ENCODE results near the gene TBC1D2. TPM values are rescaled to one million over a fixed set of nuclear protein-coding genes. Genes with fewer than 3 reads are reported as not detected.

The TBC1D2 gene
- total RNA-seq, 1 donor: 8.0 TPM

DNA sequence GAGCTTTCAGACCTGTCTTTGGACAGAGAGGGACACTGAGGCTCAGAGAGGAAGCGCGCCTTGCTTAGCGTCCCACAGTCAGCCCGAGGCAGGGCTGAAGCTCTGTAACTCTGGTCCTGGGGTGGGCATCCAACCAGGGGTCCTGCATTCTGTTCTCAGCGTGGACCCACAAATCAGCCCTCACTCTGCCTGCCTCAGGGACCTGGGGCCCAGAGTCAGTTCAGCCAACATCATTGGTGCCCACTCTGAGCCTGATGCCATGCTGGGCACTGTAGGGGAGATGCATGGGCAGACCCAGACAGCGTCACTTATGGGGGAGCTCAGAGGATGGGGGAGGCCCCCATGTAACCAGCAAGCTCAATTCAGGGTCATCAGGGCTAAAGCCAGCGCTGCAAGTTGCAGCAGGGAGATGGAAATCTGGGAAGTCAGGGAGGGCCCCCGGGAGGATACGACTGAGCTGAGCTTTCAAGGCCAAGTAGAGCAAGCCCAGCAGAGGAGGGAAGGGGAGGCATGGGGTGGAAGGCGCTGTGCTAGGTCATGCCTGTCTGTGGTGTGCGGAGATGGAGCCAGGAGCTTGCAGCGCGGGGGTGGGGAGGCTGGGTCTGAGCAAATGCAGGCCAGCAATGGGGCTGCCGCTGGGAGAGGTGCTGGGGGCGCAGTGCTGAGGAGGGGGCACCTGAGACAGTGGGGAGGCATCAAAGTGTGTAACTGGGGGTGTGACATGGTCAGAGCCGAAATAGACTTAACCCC lies 84.1 kb downstream of the TBC1D2 start:
- no peak overlapping the region for H3K4me3 ChIP-seq (ENCODE audit: low read length)
- H3K4me1 ChIP-seq (ENCODE audit: insufficient read depth, low read length): peaks cover 46% of the 10 kb centered on the region
- no peaks in the 10 kb centered on the region for H3K27me3 ChIP-seq (ENCODE audit: insufficient read depth, low read length)
- no peaks in the 10 kb centered on the region for H3K9me3 ChIP-seq (ENCODE audit: low read depth, low read length)

DNA sequence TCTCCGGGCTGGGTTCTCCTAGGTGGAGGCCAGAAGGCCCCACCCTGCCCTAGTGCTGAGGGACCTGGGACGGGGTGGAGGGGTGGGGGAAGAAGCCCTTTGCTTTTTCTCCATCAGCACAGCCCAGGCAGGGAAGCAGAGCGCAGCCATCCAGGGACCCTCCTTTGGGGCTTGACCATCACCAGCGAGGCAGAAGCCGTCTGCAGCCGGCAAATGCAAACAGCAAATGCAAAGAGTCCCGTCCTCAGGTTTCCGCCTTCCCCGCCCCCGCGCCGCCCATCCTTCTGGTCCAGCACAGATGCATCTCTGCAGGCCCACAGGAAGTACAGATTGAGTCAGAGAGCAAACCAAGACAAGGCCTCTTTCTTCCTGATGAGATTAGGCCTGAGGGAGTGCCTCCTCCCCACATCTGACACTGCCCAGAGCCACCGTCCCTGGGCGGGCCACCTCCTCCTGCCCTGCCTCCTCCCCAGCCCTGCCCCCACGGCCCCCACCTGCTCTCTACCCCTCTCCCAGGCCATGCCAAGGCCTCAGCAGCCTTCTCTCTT lies 86.4 kb downstream of the TBC1D2 start:
- Histone ChIP-seq H3K9me3 (ENCODE audit: low read depth, low read length) (no peaks in the 10 kb centered on the region), H3K27me3 (ENCODE audit: insufficient read depth, low read length) (no peaks in the 10 kb centered on the region), H3K4me1 (ENCODE audit: insufficient read depth, low read length) (peaks cover 47% of the 10 kb centered on the region), H3K4me3 (ENCODE audit: low read length) (no peak overlapping the region)

DNA sequence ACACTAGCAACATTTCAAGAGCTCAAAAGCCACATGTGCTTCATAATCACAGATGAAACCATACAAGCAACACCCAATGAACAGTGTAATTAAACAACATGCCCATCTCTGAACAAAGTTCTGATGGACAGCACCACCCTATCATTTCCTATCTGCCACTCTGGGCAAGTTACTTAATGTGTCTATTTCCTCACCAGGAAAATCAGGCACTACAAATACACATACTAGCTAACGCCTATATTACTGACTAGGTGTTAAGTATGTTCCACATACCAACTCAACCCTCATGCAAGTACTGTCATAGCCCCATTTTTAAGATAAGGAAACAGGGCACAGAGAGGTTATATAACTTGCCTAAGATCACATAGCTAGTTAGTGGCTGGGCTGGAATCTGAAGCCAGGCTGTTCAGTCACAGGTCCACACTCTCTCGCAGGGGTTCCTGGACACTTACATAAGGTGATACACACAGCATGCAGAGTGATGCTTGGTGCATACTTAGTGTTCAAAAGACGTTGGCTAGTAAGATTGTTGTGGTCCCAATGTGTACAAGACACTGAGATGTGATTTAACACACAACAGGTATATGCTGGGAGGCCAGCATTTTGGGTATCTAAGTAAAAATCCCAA lies 87.2 kb downstream of the TBC1D2 start:
- Histone ChIP-seq H3K4me3 (ENCODE audit: low read length) (no peak overlapping the region), H3K9me3 (ENCODE audit: low read depth, low read length) (no peaks in the 10 kb centered on the region), H3K4me1 (ENCODE audit: insufficient read depth, low read length) (peaks cover 47% of the 10 kb centered on the region), H3K27me3 (ENCODE audit: insufficient read depth, low read length) (no peaks in the 10 kb centered on the region)

DNA sequence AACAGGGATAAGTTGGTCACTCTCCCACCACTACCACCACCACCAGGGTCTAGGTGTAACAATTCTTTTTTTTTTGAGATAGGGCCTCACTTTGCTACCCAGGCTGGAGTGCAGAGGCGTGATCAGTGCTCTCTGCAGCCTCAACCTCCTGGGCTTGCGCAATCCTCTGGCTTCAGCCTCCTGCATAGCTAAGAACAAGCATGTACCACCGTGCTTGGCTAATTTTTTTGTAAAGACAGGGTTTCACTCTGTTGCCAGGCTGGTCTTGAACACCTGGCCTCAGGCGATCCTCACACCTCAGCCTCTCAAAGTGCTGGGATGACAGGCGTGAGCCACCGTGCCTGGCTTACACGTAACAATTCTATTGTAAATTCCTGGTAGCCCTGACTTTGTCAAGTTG lies 90.5 kb downstream of the TBC1D2 start:
- H3K4me1 ChIP-seq (ENCODE audit: insufficient read depth, low read length): peaks cover 43% of the 10 kb centered on the region
- H3K27me3 ChIP-seq (ENCODE audit: insufficient read depth, low read length): no peaks in the 10 kb centered on the region
- no peaks in the 10 kb centered on the region for H3K9me3 ChIP-seq (ENCODE audit: low read depth, low read length)
- no peak overlapping the region for H3K4me3 ChIP-seq (ENCODE audit: low read length)

DNA sequence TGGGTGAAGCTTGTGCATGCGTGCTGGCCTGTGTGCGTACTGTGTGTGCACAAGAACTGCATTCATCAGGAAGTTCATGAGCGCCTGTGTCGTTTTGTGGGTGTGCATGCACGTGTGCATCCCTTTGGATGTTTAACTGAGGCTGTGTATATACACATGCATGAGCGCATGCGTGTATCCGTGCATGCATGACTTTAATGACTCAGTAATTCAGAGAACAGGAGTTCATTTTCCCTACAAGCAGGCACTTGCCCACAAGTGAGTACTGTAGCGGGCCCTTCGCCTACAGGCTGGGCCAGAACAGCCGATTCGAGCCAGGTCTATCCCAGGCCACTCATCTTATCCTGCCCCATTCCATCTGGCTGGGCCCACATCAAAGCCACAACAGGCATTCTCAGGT lies 92.8 kb downstream of the TBC1D2 start:
- Histone ChIP-seq H3K4me3 (ENCODE audit: low read length) (no peak overlapping the region), H3K4me1 (ENCODE audit: insufficient read depth, low read length) (peaks cover 26% of the 10 kb centered on the region), H3K9me3 (ENCODE audit: low read depth, low read length) (no peaks in the 10 kb centered on the region), H3K27me3 (ENCODE audit: insufficient read depth, low read length) (no peaks in the 10 kb centered on the region)

DNA sequence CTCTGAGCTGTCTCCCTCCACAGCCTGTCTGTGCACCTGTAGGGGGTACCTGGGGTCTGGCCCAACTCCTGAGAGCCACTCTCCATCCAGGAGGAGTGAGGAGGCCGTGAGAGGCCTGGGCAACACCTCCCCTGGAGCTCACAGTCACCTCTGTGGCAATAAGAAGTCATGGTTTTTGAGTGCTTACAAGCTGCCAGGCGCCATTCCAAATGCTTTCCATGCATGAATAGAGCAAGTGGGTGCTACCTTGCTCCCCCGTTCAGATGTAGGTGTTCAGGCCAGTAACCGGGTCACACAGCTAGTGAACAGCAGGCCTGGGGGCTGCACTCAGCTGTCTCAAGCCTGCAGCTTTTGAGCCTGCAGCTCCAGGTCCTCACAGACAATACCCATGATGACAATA lies 93.6 kb downstream of the TBC1D2 start:
- Histone ChIP-seq H3K4me3 (ENCODE audit: low read length) (no peak overlapping the region), H3K27me3 (ENCODE audit: insufficient read depth, low read length) (no peaks in the 10 kb centered on the region), H3K9me3 (ENCODE audit: low read depth, low read length) (no peaks in the 10 kb centered on the region), H3K4me1 (ENCODE audit: insufficient read depth, low read length) (peaks cover 20% of the 10 kb centered on the region)

DNA sequence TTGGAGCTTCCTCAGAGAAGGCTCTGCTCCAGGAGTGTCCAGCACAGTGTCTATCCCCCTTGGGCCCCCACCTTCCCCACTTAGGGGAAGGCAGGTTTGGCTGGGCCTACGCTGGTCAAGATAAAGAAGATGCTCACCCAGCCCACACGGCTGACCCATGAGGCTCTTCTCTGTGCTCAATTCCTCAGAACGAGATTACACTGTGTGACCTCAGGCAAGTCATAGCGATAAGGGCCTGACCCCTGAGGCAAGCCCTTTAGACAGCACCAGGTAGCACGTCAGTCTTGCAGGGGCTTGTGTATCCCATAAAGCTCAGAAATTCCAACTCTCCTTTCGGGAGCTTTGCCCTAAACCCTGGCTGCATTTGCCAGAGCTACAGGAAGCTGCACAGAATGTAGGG lies 95.7 kb downstream of the TBC1D2 start:
- Histone ChIP-seq H3K4me3 (ENCODE audit: low read length) (no peak overlapping the region), H3K4me1 (ENCODE audit: insufficient read depth, low read length) (peaks cover 5% of the 10 kb centered on the region)

DNA sequence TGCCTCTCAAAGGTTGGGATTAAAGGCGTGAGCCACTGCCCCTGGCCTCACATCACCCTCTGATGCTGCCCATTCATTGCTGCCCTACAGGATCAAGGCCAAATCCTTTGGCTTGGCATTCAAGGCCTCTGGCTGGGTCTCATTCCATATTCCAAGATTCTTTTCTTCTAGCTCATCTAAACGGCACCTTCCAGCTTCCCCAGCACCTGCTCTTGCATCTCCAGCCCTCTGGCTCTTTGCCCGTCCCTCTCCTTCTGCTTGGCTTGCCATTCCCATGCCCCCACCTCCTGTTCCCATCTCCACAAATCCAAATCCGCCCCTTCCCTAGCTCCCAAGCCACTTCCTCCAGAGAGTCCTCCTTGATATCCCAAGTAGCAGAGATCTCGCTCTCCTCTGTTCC lies 96.1 kb downstream of the TBC1D2 start:
- H3K9me3 ChIP-seq (ENCODE audit: low read depth, low read length): no peaks in the 10 kb centered on the region
- peaks cover 5% of the 10 kb centered on the region for H3K4me1 ChIP-seq (ENCODE audit: insufficient read depth, low read length)
- no peak overlapping the region for H3K4me3 ChIP-seq (ENCODE audit: low read length)
- H3K27me3 ChIP-seq (ENCODE audit: insufficient read depth, low read length): no peaks in the 10 kb centered on the region

More for the DNA sequence above, 95.7 kb downstream of the TBC1D2 start:
- Histone ChIP-seq H3K27me3 (ENCODE audit: insufficient read depth, low read length) (no peaks in the 10 kb centered on the region), H3K9me3 (ENCODE audit: low read depth, low read length) (no peaks in the 10 kb centered on the region)

DNA sequence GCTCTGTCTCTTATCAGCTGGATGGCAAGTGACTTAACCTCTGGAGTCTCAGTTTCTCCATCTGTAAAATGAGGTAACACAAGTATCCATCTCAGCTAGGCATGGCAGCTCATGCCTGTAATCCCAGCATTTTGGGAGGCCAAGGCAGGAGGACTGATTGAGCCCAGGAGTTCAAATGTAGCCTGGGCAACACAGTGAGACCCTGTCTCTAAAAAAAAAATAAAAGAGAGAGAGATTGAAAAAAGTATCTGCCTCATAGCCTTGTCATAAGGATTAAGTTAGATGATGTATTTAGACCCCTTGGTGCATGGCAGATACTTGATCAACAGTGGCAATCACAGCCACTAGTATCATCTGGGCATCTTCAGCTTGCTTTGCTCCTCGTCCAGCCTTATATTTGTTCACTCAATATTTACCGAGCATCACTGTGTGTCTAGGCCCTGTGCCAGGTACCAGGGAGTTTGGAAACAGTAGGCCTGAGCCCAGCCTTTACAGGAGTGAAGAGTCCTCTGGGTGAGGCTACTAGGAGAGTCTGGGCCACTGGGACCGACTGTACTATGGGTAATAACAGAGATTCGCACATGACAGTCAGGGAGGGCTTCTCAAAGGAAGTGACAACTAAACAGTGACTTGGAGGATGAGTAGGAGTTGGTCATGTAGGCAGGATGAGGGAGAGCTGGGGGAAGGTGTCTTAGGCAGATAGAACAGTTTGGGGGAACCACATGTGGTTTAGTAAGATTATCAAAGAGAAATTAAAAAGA lies 97.2 kb downstream of the TBC1D2 start:
- no peak overlapping the region for H3K4me3 ChIP-seq (ENCODE audit: low read length)
- no peaks in the 10 kb centered on the region for H3K27me3 ChIP-seq (ENCODE audit: insufficient read depth, low read length)
- peaks cover 5% of the 10 kb centered on the region for H3K4me1 ChIP-seq (ENCODE audit: insufficient read depth, low read length)
- H3K9me3 ChIP-seq (ENCODE audit: low read depth, low read length): no peaks in the 10 kb centered on the region

DNA sequence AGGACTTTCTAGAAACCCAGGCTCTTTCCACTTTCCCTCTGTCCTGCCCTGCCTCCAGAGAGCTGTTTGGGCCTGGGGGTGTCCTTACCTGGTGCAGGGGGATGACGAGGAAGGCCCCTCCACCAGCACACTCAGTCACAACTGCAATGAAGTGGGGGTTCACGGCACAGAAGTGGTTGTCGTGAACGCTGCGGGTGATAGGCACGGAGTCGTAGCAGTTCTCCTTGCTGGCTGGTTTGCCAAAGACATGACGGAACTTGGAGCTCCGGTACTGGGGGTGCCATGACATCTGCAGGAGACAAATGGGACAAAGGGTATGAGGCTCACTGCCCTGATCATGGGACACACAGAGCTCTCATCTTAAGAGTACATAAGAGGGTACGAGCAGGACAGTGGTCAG lies 98.1 kb downstream of the TBC1D2 start:
- H3K9me3 ChIP-seq (ENCODE audit: low read depth, low read length): no peaks in the 10 kb centered on the region
- H3K27me3 ChIP-seq (ENCODE audit: insufficient read depth, low read length): no peaks in the 10 kb centered on the region
- peaks cover 5% of the 10 kb centered on the region for H3K4me1 ChIP-seq (ENCODE audit: insufficient read depth, low read length)
- H3K4me3 ChIP-seq (ENCODE audit: low read length): no peak overlapping the region

DNA sequence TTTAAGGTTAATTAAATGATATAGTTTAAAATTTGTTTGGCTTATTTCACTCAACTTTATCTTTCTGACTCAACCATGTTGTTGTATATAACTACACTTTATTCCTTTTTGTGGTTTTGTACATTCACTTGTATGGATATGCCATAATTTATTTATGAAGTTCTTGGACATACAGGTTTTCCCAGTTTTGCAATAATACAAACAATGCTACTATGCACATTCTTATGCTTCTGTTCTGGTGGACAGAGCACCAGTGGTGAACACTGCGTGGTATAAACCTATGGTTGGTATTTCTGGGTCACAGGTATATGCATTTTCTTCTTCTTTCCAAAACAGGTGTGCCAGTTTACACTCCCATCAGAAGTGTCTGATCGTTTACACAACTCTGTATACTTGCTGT lies 100.8 kb downstream of the TBC1D2 start:
- H3K4me3 ChIP-seq (ENCODE audit: low read length): no peak overlapping the region
- no peaks in the 10 kb centered on the region for H3K27me3 ChIP-seq (ENCODE audit: insufficient read depth, low read length)
- no peaks in the 10 kb centered on the region for H3K9me3 ChIP-seq (ENCODE audit: low read depth, low read length)
- peaks cover 9% of the 10 kb centered on the region for H3K4me1 ChIP-seq (ENCODE audit: insufficient read depth, low read length)

DNA sequence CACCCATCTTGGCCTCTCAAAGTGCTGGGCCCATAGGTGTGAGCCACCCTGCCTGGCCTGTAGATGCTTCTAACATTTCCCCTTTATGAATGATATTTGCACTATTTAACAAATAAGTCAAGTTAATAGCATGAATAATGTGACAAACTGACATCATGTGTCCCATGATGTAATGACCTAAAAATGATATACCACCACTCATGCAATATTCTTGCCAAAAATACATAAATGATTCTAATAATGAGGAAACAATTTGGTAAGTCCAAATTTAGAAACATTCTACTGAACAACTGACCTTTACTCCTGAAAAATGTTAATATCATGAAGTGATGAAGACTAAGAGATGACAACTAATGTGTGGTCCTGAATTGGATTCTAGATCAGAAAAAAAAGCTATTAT lies 102.9 kb downstream of the TBC1D2 start:
- no peaks in the 10 kb centered on the region for H3K9me3 ChIP-seq (ENCODE audit: low read depth, low read length)
- no peak overlapping the region for H3K4me3 ChIP-seq (ENCODE audit: low read length)
- H3K27me3 ChIP-seq (ENCODE audit: insufficient read depth, low read length): no peaks in the 10 kb centered on the region
- H3K4me1 ChIP-seq (ENCODE audit: insufficient read depth, low read length): peaks cover 4% of the 10 kb centered on the region

DNA sequence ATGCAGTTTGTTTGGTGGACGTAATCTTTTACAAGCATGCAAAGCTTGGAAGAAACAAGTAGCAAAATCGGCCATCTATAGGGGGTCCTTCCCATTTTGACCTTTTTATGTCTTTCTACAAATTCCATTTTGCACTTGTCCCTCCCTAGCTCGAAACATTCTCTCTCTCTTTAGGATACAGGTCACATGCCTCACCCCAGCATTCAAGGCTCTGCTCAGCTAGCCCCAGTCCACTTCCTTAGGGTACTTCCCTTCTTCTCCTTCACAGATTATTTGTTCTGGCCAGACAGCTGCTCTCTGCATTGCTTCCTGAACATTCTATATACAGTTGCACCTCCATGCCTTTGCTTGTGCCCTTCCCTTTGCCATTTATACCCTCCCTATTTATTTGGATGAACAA lies 104.7 kb downstream of the TBC1D2 start:
- Histone ChIP-seq H3K4me3 (ENCODE audit: low read length) (no peak overlapping the region), H3K9me3 (ENCODE audit: low read depth, low read length) (no peaks in the 10 kb centered on the region), H3K27me3 (ENCODE audit: insufficient read depth, low read length) (no peaks in the 10 kb centered on the region), H3K4me1 (ENCODE audit: insufficient read depth, low read length) (peaks cover 19% of the 10 kb centered on the region)

DNA sequence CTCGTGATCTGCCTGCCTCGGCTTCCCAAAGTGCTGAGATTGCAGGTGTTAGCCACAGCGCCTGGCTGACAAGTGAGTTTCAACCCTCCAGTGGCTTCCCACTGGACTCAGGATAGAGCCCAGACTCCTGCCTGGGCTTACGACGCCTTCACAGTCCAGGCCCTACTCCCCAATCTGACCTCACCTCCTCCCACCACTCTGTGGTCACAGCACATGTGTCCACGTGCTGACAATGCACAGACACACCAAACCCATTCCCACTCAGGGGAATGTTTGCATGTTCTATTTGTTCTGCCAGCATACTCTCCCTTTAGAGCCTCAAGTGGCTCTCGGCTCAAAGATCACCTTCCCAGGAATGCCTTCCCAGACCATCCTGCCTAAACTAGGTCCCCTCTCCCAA lies 105.3 kb downstream of the TBC1D2 start:
- Histone ChIP-seq H3K4me3 (ENCODE audit: low read length) (no peak overlapping the region), H3K4me1 (ENCODE audit: insufficient read depth, low read length) (peaks cover 24% of the 10 kb centered on the region), H3K9me3 (ENCODE audit: low read depth, low read length) (no peaks in the 10 kb centered on the region), H3K27me3 (ENCODE audit: insufficient read depth, low read length) (no peaks in the 10 kb centered on the region)

DNA sequence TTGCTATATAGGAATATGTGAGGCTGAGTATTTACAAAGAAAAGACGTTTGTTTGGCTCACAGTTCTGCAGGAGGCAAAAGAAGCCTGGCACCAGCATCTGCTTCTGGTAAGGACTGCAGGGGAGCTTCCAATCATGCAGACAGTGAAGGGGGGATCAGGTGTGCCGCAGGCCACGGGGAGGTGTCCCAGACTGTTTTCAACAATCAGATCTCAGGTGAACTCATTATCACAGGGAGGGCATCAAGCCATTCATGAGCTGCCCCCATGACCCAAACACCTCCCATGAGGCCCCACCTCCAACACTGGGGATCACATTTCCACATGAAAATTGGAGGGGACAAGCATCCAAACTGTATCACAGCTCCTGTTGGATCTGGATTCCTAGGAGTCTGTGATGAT lies 106.0 kb downstream of the TBC1D2 start:
- Histone ChIP-seq H3K4me1 (ENCODE audit: insufficient read depth, low read length) (peaks cover 26% of the 10 kb centered on the region), H3K9me3 (ENCODE audit: low read depth, low read length) (no peaks in the 10 kb centered on the region), H3K27me3 (ENCODE audit: insufficient read depth, low read length) (no peaks in the 10 kb centered on the region), H3K4me3 (ENCODE audit: low read length) (no peak overlapping the region)
